Measurements from ENCODE around the gene FARP1. TPM values are rescaled to one million over a fixed set of nuclear protein-coding genes. Genes with fewer than 3 reads are reported as not detected.

Gene FARP1
- total and polyA plus RNA-seq, 10 of the 15 experiments (the other 5 are each of a cell fraction or from before 2014, with no cell fraction given) = 0.17 to 6.9 (median 0.68) TPM

DNA sequence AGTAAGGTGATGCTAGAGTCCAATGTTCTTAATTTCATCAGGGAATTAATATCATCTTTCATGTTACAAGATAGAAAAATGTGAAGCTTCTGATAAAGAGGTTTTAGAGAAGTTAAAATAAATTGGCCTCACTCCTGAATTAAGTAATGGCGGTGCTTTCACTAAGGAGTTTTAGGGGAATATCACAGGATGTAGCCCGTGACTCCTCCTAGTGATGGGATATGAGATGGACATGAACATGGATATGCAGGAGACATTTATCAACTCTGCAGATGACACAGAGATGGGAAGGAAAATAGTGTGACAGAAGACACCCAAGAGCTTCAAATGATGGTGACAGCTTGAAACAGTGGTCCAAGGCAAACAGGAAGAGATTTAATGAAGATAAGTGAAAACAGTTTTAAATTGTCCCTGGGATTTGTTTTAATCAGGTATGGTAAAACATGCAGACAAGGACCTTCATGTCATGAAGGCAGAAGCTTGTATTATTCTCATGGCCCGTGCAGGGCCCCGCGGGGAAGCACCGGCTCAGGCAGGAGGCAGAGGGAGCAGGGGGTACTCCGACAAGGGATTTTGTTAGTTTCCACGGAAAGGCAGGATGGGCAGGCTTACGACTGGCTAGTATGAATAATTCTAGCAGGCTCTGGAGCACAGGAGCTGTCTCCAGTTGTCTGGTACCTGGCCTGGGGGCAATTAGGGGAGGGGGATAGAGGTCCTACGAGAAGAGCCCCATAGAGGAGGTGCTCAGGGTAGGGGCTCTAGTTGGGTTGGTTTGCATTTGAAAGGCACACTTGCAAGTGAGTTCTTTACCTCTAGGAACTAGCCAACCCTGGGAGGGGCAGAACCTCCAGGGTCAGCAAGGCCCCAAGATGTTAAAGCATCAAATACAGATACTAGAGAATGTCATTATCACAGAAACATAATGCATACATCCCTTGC is 38.7 kb upstream of the FARP1 start:
- POLR2A ChIA-PET = no interaction called here
- BruUV-seq (replicated peaks) = no TSS peak
- intact Hi-C loops (cut with micrococcal nuclease; ENCODE audit: unreplicated experiment) = no loop called here
- H4K20me1 ChIP-seq (ENCODE audit: control insufficient read depth, insufficient read depth) = no peaks in the 10 kb centered on the region
- H3K27ac ChIP-seq (ENCODE audit: control insufficient read depth, insufficient read depth) = no peak overlapping the region
- DNase-seq (ENCODE audit: low read depth, low spot score) (no peak), ATAC-seq (no peak), FAIRE-seq (no peak)
- no peak overlapping the region for H3K4me3 ChIP-seq
- SMC1A ChIA-PET (ENCODE audit: uncharacterized antibody, unreplicated experiment) = interaction anchor here (0.7 kb wide), 1 partner anchor 103 kb away, joined by 3 read pairs; no protein-coding TSS in a partner anchor
- H3K4me2 ChIP-seq (ENCODE audit: control insufficient read depth, insufficient read depth) = no peak overlapping the region
- H3K9ac ChIP-seq (ENCODE audit: control insufficient read depth, insufficient read depth, low read length) = no peak overlapping the region
- H3K79me2 ChIP-seq (ENCODE audit: control insufficient read depth, insufficient read depth, low read length) = no peaks in the 10 kb centered on the region
- no peaks in the 10 kb centered on the region for H3K4me1 ChIP-seq (ENCODE audit: control insufficient read depth, insufficient read depth, low read length)
- CTCF ChIA-PET = no interaction called here
- no peak overlapping the region for H2AFZ ChIP-seq (ENCODE audit: control insufficient read depth, low read depth, low read length)
- 40% methylated on average over 10 of the region's 10 CpGs for WGBS (ENCODE audit: insufficient coverage, insufficient replicate concordance, low lambda C conversion rate, missing lambda C conversion rate)
- no peaks in the 10 kb centered on the region; a peak in 1 of 4 replicates for H3K27me3 ChIP-seq (replicated peaks in 1 of 2; ENCODE audit: control insufficient read depth in 2 of 2, insufficient read depth in 2 of 2, low read length in 1 of 2)
- RAD21 ChIA-PET (ENCODE audit: unreplicated experiment) = interaction anchor here (0.5 kb wide), 1 partner anchor 42 kb away, joined by 3 read pairs; no protein-coding TSS in a partner anchor
- no peaks in the 10 kb centered on the region for H3K9me3 ChIP-seq (replicated peaks; ENCODE audit: control insufficient read depth, insufficient read depth, low read length)
- in situ Hi-C loops (cut with MboI) = no loop called here
- no peaks in the 10 kb centered on the region for H3K36me3 ChIP-seq (ENCODE audit: control insufficient read depth in 2 of 2, insufficient read depth in 2 of 2, low read length in 1 of 2)
- TF ChIP-seq SREBF1 (IDR thresholded peaks at IDR 0.05; ENCODE audit: low read length) (no peak), HCFC1 (IDR thresholded peaks at IDR 0.05; ENCODE audit: low read length) (no peak), NRF1 (conservative IDR thresholded peaks at IDR 0.05; ENCODE audit: low read depth, low read length) (no peak), RCOR1 (conservative IDR thresholded peaks at IDR 0.05; ENCODE audit: low read depth, low read length) (no peak), CBX5 (IDR thresholded peaks at IDR 0.05; ENCODE audit: low read depth) (no peak), NBN (IDR thresholded peaks at IDR 0.05) (no peak), MYC (IDR thresholded peaks at IDR 0.05; ENCODE audit: insufficient read depth, insufficient read length, insufficient replicate concordance, low read length, severe bottlenecking) (no peak), WRNIP1 (IDR thresholded peaks at IDR 0.05; ENCODE audit: borderline replicate concordance, low read depth, low read length) (no peak), EP300 (IDR thresholded peaks at IDR 0.05; ENCODE audit: borderline replicate concordance in 1 of 2, control insufficient read depth in 1 of 2, low read depth in 2 of 2, low read length in 2 of 2) (no peak), ZNF217 (IDR thresholded peaks at IDR 0.05) (no peak), POLR2A (IDR thresholded peaks at IDR 0.05; ENCODE audit: low read depth, low read length) (no peak), BCLAF1 (IDR thresholded peaks at IDR 0.05) (no peak), ATF2 (IDR thresholded peaks at IDR 0.05; ENCODE audit: low read length) (no peak)
- TF ChIP-seq, protein P1, sequence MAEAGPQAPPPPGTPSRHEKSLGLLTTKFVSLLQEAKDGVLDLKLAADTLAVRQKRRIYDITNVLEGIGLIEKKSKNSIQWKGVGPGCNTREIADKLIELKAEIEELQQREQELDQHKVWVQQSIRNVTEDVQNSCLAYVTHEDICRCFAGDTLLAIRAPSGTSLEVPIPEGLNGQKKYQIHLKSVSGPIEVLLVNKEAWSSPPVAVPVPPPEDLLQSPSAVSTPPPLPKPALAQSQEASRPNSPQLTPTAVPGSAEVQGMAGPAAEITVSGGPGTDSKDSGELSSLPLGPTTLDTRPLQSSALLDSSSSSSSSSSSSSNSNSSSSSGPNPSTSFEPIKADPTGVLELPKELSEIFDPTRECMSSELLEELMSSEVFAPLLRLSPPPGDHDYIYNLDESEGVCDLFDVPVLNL (IDR thresholded peaks at IDR 0.05; ENCODE audit: low read depth, low read length) = no peak
- TF ChIP-seq, protein P2, sequence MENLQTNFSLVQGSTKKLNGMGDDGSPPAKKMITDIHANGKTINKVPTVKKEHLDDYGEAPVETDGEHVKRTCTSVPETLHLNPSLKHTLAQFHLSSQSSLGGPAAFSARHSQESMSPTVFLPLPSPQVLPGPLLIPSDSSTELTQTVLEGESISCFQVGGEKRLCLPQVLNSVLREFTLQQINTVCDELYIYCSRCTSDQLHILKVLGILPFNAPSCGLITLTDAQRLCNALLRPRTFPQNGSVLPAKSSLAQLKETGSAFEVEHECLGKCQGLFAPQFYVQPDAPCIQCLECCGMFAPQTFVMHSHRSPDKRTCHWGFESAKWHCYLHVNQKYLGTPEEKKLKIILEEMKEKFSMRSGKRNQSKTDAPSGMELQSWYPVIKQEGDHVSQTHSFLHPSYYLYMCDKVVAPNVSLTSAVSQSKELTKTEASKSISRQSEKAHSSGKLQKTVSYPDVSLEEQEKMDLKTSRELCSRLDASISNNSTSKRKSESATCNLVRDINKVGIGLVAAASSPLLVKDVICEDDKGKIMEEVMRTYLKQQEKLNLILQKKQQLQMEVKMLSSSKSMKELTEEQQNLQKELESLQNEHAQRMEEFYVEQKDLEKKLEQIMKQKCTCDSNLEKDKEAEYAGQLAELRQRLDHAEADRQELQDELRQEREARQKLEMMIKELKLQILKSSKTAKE (IDR thresholded peaks at IDR 0.05; ENCODE audit: low read depth, poor library complexity, severe bottlenecking) = no peak
